ENCODE results near the gene NAPB. TPM values are rescaled to one million over a fixed set of nuclear protein-coding genes. Genes with fewer than 3 reads are reported as not detected.

The NAPB gene
- total RNA-seq, 1 donor from 2014 or later: 26.5 TPM

- no peak for DNase-seq (ENCODE audit: low spot score)
These were observed 73.5 kb downstream of the NAPB start for GRCh38 chr20:23347791-23348190.

- no peak for DNase-seq (ENCODE audit: low spot score)
These were observed 75.3 kb downstream of the NAPB start for GRCh38 chr20:23346002-23346401.

GRCh38 chr20:23344336-23344735 lies 77.0 kb downstream of the NAPB start:
- DNase-seq (ENCODE audit: low spot score): no peak

- DNase-seq (ENCODE audit: low spot score): no peak
These were observed 77.7 kb downstream of the NAPB start for GRCh38 chr20:23343590-23343989.

GRCh38 chr20:23341073-23341472 lies 80.2 kb downstream of the NAPB start:
- no peak for DNase-seq (ENCODE audit: low spot score)

GRCh38 chr20:23340524-23340923 lies 80.8 kb downstream of the NAPB start:
- DNase-seq (ENCODE audit: low spot score): peak; percentile 70

GRCh38 chr20:23339986-23340385 lies 81.3 kb downstream of the NAPB start:
- no peak for DNase-seq (ENCODE audit: low spot score)

- no peak for DNase-seq (ENCODE audit: low spot score)
These were observed 84.0 kb downstream of the NAPB start for GRCh38 chr20:23337312-23337711.

- no peak for DNase-seq (ENCODE audit: low spot score)
These were observed 84.8 kb downstream of the NAPB start for GRCh38 chr20:23336476-23336875.

- no peak for DNase-seq (ENCODE audit: low spot score)
These were observed 85.8 kb downstream of the NAPB start for GRCh38 chr20:23335521-23335920.

- no peak for DNase-seq (ENCODE audit: low spot score)
These were observed 87.2 kb downstream of the NAPB start for GRCh38 chr20:23334111-23334510.

- peak; percentile 47 for DNase-seq (ENCODE audit: low spot score)
These were observed 88.8 kb downstream of the NAPB start for GRCh38 chr20:23332467-23332866.

GRCh38 chr20:23331450-23332350 lies 89.6 kb downstream of the NAPB start:
- DNase-seq (ENCODE audit: low spot score): no peak

- DNase-seq (ENCODE audit: low spot score): no peak
These were observed 93.5 kb downstream of the NAPB start for GRCh38 chr20:23327617-23328333.

- DNase-seq (ENCODE audit: low spot score): no peak
These were observed 94.5 kb downstream of the NAPB start for GRCh38 chr20:23326774-23327173.

GRCh38 chr20:23325107-23325506 lies 96.2 kb downstream of the NAPB start:
- no peak for DNase-seq (ENCODE audit: low spot score)

Other genes starting within 250 kb of the NAPB start
- 34.4 TPM for gene NXT1, start 70.7 kb downstream of the NAPB start, total RNA-seq (ENCODE audit: insufficient read depth, low replicate concordance)
- gene GZF1, start 59.3 kb downstream of the NAPB start, total RNA-seq (ENCODE audit: insufficient read depth, low replicate concordance): 18.1 TPM
- not detected for gene CSTL1, start 18.2 kb upstream of the NAPB start, total RNA-seq (ENCODE audit: insufficient read depth, low replicate concordance)
- gene CST11, start 31.4 kb upstream of the NAPB start, total RNA-seq (ENCODE audit: insufficient read depth, low replicate concordance): not detected
- not detected for gene CST8, start 69.6 kb upstream of the NAPB start, total RNA-seq (ENCODE audit: insufficient read depth, low replicate concordance)
- 0.96 TPM for gene CST9L, start 147.0 kb upstream of the NAPB start, total RNA-seq (ENCODE audit: insufficient read depth, low replicate concordance)
- not detected for gene CST9, start 184.4 kb upstream of the NAPB start, total RNA-seq (ENCODE audit: insufficient read depth, low replicate concordance)
- gene CST3, start 216.5 kb upstream of the NAPB start, total RNA-seq (ENCODE audit: insufficient read depth, low replicate concordance): 92.7 TPM

Measured in umbilical cord (tissue), 2 donors.